ENCODE results near the gene GAA. TPM values are rescaled to one million over a fixed set of nuclear protein-coding genes. Genes with fewer than 3 reads are reported as not detected.

GAA gene
- total RNA-seq, result 10 to 100 TPM; 16.1 to 66.3 (median 35.8) TPM

DNA sequence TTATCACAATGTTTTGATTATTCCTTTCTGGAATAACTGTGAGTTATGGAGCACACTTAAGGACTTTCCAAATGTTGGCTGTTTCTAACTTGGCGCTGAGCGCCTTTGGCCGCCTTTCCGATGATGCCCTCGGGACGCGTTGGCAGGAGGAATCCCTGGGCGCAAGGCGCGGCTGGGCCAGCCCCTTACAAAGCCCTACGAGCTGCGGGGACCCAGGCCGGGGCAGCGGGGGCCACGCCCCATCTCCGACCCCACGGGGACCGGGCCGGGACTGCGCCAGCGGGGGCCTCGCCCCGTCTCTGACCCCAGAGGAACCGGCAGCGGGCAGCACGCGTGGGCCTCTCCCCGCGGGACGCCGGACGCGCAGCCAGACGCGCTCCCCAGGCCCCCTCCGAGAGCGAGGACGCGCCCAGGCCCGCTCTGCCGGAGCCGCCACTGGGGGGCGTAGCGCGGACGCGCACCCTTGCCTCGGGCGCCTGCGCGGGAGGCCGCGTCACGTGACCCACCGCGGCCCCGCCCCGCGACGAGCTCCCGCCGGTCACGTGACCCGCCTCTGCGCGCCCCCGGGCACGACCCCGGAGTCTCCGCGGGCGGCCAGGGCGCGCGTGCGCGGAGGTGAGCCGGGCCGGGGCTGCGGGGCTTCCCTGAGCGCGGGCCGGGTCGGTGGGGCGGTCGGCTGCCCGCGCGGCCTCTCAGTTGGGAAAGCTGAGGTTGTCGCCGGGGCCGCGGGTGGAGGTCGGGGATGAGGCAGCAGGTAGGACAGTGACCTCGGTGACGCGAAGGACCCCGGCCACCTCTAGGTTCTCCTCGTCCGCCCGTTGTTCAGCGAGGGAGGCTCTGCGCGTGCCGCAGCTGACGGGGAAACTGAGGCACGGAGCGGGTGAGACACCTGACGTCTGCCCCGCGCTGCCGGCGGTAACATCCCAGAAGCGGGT, at the start of gene GAA:
TSS of gene GAA (plus strand) at position 571 of the 935 bp plus-strand sequence. CDS start 3,006 bp downstream, outside the sequence.
- Histone ChIP-seq H3K4me3 (peak within 1 kb of the TSS; percentile 49 to 73 (median 60)), H3K27ac (peak within 1 kb of the TSS; percentile 66 to 87), H3K4me1 (replicated peaks in 1 of 2) (peaks cover 43 to 44% of the 10 kb centered on the region in 2 donors)
- in situ Hi-C loops (cut with MboI; ENCODE audit: low pct_unique_long_range_greater_than_20kb in 2 of 9, low sequenced_read_pairs in 9 of 9, unreplicated experiment in 9 of 9), result no loop called here
- ATAC-seq (replicated peaks in 6 of 8), result peak; percentile 45 to 83 (median 80)
- WGBS, 10 experiments, result 0 to 10% (median 5%) methylated on average over 2 to 50 of the region's 114 CpGs; no CpG with 5 or more reads in 7 of the 10 experiments

DNA sequence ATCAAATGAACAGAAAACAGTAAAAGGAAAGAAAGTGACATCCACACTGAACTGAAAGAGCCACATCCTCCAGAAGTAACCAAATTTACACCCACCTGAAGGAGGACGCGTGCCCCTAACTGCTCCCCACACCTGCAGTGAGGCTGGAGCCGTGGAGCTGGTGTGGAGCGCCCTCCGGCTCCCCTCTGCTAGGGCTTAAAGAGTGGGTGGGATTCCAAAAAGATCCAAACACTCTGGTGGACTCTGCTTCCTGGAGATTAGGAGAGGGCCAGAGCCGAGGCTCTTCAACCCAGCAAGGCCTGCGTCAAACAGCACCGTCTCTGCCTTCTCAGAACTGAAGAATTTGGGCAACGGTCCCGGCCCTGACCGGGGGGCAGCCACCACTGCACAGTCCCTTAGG, 49.7 kb upstream of the GAA start:
- in situ Hi-C loops (cut with MboI; ENCODE audit: low pct_unique_long_range_greater_than_20kb in 2 of 9, low sequenced_read_pairs in 9 of 9, unreplicated experiment in 9 of 9), result no loop called here
- Histone ChIP-seq H3K27ac (no peak overlapping the region), H3K4me3 (no peak overlapping the region), H3K4me1 (replicated peaks in 1 of 2) (no peaks in the 10 kb centered on the region)
- ATAC-seq (replicated peaks in 6 of 8), result no peak
- 80 to 87% methylated on average over 5 to 6 of the region's 11 CpGs; no CpG with 5 or more reads in 8 of the 10 experiments for WGBS, 10 experiments

DNA sequence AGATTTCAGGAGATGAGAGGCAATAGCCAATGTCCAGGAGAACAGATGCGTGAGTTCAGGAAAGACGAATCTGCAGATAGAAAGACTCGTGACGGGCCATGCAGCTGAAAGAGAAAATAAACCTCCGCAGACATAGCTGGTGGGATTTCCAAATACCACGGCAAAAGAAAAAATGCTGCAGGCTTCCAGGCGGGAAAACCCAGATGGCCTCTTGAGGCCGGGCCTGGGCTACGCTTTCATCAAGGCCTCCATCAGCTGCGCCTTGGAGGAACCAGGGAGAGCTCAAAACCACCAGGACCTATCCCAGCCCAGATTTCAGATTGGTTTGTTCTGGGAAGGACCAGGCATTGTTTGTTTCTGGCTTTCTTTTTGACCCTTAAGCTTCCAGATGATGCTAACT, 48.3 kb upstream of the GAA start:
- ATAC-seq (replicated peaks in 6 of 8), result no peak
- H3K4me3 ChIP-seq, result no peak overlapping the region
- 23 to 100% (median 93%) methylated on average over 2 to 9 of the region's 10 CpGs for WGBS, 10 experiments
- no peak overlapping the region for H3K27ac ChIP-seq
- no peaks in the 10 kb centered on the region for H3K4me1 ChIP-seq (replicated peaks in 1 of 2)
- in situ Hi-C loops (cut with MboI; ENCODE audit: low pct_unique_long_range_greater_than_20kb in 2 of 9, low sequenced_read_pairs in 9 of 9, unreplicated experiment in 9 of 9), result no loop called here

DNA sequence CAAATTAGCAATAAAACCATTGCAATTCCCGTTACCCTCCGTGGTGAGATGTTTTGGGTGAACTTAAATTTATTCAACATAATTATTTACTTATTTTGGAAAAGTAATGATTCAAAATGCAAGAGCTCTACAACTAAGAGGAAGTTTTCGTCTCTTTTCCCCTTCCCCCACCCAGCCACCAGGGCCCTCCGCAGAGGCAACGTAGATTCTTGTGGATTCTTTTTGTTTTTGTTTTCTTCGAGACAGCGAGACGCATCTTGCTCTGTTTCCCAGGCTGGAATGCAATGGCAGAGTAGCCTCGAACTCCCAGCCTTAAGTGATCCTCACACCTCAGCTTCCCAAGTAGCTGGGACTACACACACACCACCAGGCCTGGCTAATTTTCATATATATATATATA, 45.8 kb upstream of the GAA start:
- Histone ChIP-seq H3K27ac (no peak overlapping the region), H3K4me3 (no peak overlapping the region), H3K4me1 (replicated peaks in 1 of 2) (no peaks in the 10 kb centered on the region)
- ATAC-seq (replicated peaks in 6 of 8), result no peak
- in situ Hi-C loops (cut with MboI; ENCODE audit: low pct_unique_long_range_greater_than_20kb in 2 of 9, low sequenced_read_pairs in 9 of 9, unreplicated experiment in 9 of 9), result no loop called here
- WGBS, 10 experiments, result 17 to 100% (median 82%) methylated on average over 1 to 8 of the region's 9 CpGs; no CpG with 5 or more reads in 1 of the 10 experiments

DNA sequence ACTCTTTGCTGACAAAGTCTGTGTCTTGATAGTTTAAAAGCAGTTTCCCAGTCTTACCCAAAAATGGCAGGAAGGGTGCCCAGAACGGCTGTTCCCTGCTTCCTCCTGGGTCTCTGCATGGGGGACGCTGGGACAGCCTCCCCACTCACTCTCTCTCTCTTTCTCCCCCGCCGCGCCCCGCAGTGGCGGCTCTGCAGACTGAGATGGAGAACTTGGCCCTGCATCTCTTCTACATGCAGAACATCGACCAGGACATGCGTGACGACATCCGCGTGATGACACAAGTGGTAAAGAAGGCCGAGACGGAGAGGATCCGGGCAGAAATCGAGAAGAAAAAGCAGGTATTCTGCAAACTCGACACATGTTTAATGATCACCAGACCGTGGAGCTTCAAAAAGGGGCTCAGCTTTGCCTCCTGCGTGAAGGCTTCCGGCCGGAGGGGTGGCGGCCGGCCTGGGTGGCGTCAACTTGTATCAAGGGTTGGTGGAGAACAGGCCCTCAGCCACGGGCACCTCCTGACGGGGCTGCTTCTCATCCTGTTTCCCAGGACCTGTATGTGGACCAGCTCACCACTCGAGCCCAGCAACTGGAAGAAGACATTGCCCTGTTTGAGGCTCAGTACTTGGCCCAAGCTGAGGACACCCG, 42.9 kb upstream of the GAA start:
- Histone ChIP-seq H3K4me1 (replicated peaks in 1 of 2) (no peaks in the 10 kb centered on the region), H3K27ac (no peak overlapping the region), H3K4me3 (no peak overlapping the region)
- in situ Hi-C loops (cut with MboI; ENCODE audit: low pct_unique_long_range_greater_than_20kb in 2 of 9, low sequenced_read_pairs in 9 of 9, unreplicated experiment in 9 of 9), result no loop called here
- ATAC-seq (replicated peaks in 6 of 8), result no peak
- 40 to 100% (median 90%) methylated on average over 1 to 21 of the region's 28 CpGs; no CpG with 5 or more reads in 3 of the 10 experiments for WGBS, 10 experiments

DNA sequence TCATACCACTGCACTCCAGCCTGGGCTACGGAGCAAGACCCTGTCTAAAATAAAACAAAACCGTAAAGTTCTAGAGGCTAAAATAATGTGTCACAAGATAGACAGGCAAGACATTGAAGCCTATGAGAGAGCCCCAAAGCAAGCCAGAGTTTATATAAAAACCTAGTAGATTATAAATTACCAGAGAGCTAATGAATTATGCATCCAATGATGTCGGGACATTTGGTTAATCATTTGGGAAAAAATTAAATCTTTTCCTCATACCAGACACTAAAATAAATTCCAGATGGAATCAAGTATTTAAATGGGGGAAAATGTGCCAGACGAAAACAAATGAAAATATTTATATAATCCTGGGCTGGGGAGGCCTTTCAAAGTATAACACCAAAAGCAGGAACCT, 40.7 kb upstream of the GAA start:
- ATAC-seq (replicated peaks in 6 of 8), result no peak
- Histone ChIP-seq H3K4me3 (no peak overlapping the region), H3K4me1 (replicated peaks in 1 of 2) (no peaks in the 10 kb centered on the region), H3K27ac (no peak overlapping the region)
- WGBS, 10 experiments, result 8 to 95% (median 89%) methylated on average over 2 to 4 of the region's 4 CpGs
- in situ Hi-C loops (cut with MboI; ENCODE audit: low pct_unique_long_range_greater_than_20kb in 2 of 9, low sequenced_read_pairs in 9 of 9, unreplicated experiment in 9 of 9), result no loop called here

DNA sequence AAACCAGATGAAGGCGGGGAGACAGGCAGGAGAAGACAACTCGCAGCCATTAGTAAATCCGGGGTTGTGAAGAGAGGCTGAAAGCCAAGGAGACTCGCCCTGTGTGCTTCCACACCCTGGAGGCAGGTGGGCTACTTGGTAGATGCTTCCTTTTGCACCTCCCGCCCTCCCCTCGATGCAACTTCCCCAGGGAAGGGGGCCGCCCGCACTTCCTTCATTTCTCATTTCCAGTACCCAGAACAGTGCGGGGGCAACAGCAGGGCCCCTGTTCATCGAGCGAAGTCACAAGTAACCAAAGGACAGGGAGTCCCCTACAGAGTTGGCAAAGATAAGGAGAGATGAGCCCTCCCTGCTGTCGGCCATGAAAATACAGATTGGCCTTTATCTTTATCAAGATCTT, 40.0 kb upstream of the GAA start:
- Histone ChIP-seq H3K27ac (no peak overlapping the region), H3K4me3 (no peak overlapping the region), H3K4me1 (replicated peaks in 1 of 2) (no peaks in the 10 kb centered on the region)
- in situ Hi-C loops (cut with MboI; ENCODE audit: low pct_unique_long_range_greater_than_20kb in 2 of 9, low sequenced_read_pairs in 9 of 9, unreplicated experiment in 9 of 9), result no loop called here
- WGBS, 10 experiments, result 80 to 100% (median 90%) methylated on average over 1 to 9 of the region's 12 CpGs; no CpG with 5 or more reads in 3 of the 10 experiments
- no peak for ATAC-seq (replicated peaks in 6 of 8)

DNA sequence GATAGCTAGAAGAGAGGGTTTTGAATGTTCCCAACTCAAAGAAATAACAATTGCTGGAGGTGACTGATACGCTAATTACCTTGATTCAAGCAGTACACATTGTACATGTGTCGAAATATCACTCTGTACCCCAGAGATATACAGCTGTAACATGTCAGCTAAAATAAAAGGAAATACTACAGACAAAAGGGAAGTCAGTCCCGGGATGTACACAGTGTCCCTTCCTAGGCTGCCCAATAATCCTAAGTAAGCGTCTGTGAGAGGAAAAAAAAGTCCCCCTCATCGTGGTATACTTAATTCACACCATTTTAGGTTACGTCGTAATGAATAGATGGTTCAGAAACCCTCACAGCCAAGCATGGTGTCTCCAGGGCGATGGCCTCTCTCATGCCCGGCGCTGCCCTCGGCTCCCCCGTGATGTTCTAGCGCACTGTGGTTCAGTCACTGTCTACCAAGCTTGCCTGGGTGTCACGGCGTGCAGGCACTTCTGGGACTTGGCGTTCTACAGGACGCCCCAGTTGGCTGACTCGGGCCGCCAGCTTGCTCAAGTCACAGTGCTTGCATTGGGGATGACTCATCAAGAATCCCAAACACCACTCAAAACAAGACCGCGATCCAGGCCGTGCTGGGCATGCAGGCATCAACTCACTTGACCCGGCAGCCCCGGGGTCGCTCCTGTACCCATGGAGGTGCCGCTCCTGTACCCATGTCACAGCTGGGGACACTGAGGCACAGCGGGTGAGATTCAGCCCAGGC, 37.4 kb upstream of the GAA start:
- in situ Hi-C loops (cut with MboI; ENCODE audit: low pct_unique_long_range_greater_than_20kb in 2 of 9, low sequenced_read_pairs in 9 of 9, unreplicated experiment in 9 of 9), result no loop called here
- Histone ChIP-seq H3K27ac (no peak overlapping the region), H3K4me1 (replicated peaks in 1 of 2) (no peaks in the 10 kb centered on the region), H3K4me3 (no peak overlapping the region)
- ATAC-seq (replicated peaks in 6 of 8), result peak in 3 of 8 experiments; percentile 6 to 66 (median 12)
- 45 to 97% (median 87%) methylated on average over 1 to 14 of the region's 27 CpGs; no CpG with 5 or more reads in 2 of the 10 experiments for WGBS, 10 experiments

DNA sequence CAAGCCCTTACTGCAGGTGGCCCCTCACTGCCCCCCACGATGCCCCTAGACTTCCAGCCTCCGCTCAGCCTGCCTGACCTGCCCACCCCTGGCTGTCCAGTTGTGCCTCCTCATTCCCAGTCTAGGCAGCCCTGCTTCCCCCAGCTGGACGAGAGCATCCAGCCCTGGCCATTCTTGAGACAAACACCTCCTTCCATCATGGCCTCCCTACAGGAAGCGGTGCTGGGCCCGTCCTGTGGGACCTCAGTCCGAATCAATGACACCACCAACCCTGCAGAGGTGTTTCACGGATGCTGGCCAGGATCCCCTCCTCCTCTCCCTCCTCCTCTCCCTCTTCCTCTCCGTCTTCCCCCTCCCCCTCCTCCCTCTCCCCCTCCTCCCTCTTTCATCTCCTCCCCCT, 36.7 kb upstream of the GAA start:
- no CpG with 5 or more reads among the region's 8 CpGs for WGBS, 10 experiments
- Histone ChIP-seq H3K4me3 (no peak overlapping the region), H3K27ac (no peak overlapping the region), H3K4me1 (replicated peaks in 1 of 2) (no peaks in the 10 kb centered on the region)
- ATAC-seq (replicated peaks in 6 of 8), result peak in 1 of 8 experiments; percentile 9
- in situ Hi-C loops (cut with MboI; ENCODE audit: low pct_unique_long_range_greater_than_20kb in 2 of 9, low sequenced_read_pairs in 9 of 9, unreplicated experiment in 9 of 9), result no loop called here

DNA sequence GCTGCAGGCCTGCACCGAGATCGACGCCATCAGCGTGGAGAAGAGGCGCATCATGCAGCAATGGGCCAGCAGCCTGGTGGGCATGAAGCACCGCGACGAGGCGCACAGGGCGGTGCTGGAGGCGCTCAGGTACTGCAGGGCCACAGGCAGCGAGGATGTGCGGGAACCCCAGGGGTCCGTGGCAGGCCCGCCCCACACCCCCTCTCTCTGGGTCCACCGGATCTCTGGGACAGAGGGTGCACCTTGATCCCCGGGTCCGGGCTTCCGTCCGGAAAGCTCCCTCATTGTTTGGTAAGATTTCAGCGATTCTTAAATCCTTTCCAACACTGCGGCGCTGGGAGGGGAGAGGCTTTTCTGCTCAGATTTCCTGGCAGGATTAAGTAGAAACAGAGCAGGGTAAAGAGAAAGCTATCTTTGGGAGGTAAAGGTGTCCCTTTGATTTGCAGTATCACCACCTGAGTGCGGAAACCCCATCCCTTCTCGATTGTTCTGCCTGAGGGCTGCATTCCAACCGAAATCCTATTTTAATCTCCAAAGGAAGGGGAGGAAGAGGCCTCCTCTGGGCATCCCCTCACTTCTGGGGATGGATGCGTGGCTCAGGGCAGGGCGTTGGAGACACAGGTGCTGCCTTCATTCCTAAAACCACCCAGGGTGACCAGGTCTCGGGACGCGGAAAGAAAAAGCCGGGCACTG, 35.8 kb upstream of the GAA start:
- in situ Hi-C loops (cut with MboI; ENCODE audit: low pct_unique_long_range_greater_than_20kb in 2 of 9, low sequenced_read_pairs in 9 of 9, unreplicated experiment in 9 of 9), result no loop called here
- Histone ChIP-seq H3K27ac (no peak overlapping the region), H3K4me1 (replicated peaks in 1 of 2) (no peaks in the 10 kb centered on the region), H3K4me3 (no peak overlapping the region)
- 20 to 100% (median 88%) methylated on average over 1 to 15 of the region's 32 CpGs; no CpG with 5 or more reads in 1 of the 10 experiments for WGBS, 10 experiments
- ATAC-seq (replicated peaks in 6 of 8), result no peak

DNA sequence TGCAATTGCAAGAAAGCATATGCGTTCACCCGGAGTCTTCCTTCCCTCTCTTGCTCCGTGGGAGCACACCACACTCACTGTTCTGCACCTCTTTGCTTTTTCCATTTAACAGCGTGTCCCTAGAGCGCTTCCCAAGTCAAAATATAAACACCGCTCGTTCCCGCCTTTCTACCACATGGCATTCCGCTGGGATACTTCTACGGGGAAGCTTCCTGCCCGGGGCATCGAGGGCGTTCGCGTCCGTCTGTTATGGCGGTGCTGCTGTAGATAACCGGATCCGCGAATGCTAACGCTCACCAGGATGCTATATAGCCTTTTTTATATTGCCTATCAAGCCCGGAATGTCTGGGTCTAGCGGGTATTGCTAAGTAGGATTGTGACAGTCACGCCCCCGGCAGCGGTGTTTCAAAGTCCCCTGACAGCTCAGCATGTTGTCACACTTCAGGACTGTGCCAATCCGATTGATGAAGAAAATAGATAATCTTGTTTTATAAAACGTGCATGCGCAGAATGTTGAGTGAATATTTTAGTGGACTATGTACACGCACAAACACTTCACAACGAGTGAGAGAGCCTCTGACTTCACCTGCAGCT, 33.9 kb upstream of the GAA start:
- in situ Hi-C loops (cut with MboI; ENCODE audit: low pct_unique_long_range_greater_than_20kb in 2 of 9, low sequenced_read_pairs in 9 of 9, unreplicated experiment in 9 of 9), result no loop called here
- WGBS, 10 experiments, result 81 to 95% (median 89%) methylated on average over 4 to 31 of the region's 31 CpGs; no CpG with 5 or more reads in 1 of the 10 experiments
- no peak for ATAC-seq (replicated peaks in 6 of 8)
- no peak overlapping the region for H3K4me3 ChIP-seq
- H3K27ac ChIP-seq, result no peak overlapping the region
- H3K4me1 ChIP-seq (replicated peaks in 1 of 2), result no peaks in the 10 kb centered on the region

Measured in motor neuron (in vitro differentiated cells).